Pulmonary artery endothelial cell (primary cell): ENCODE results near the gene KRTAP3-3. TPM values are rescaled to one million over a fixed set of nuclear protein-coding genes. Genes with fewer than 3 reads are reported as not detected.
"Not testable (repeated sequence)": the region's sequence is repeated elsewhere in the genome, so short reads cannot be mapped to it uniquely, and the experiment has no call there.

Source experiments
- DNase-seq: peaks from one replicate; pipeline ENCODE4 v3.0.0-alpha.2; 2011; ENCODE audit warnings: low read depth, low spot score
- total RNA-seq: library from RNA; depleted of rRNA; stranded (reverse); fragments of >200 nt; gene quantifications from 2 replicates; pipeline ENCODE4 v1.2.3, GENCODE V29; 2014

KRTAP3-3 gene
- not detected in 2 replicates for total RNA-seq

DNA sequence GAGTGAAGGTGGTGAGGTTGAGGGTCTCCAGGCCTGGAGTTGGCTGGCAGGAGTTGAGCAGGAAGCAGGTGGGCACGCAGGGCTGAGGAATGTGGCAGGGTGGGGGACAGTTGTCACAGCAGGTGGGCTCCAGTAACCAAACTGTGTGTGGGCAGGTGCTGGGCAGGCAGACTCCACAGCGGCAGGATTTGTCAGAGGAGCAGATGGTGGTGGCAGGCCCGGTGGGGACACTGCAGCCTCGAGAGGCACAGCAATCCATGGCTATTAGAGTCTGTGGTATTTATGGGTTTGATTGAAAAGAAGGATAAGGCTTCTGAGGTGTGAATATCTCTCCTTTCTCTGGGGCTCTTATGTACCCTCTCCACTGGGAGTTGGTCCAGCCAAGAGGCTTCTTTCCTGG lies at the start of gene KRTAP3-3:
KRTAP3-3 (minus strand) TSS at position 326 of the 400 bp plus-strand sequence; CDS start at position 259, 67 bp downstream.
- DNase-seq = no peak

DNA sequence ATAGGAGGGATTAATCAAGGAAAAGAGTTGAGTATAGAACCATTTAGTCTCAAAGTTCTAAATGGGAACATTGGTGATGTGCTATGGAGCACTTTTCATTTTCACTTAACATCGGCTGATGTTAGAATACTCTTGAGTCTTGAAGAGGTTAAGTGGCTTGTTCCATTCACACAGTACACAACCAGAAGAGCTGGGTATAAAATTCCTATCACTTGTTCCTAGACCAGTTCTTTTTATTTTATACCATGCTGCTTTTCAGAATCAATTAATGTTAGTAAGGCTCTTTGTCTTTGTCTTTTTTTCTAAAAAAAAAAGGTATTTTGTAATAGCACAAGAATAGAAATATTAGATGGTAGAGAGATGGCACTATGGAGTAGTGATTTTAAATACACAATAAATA lies 49.0 kb upstream of the KRTAP3-3 start:
- no peak for DNase-seq

DNA sequence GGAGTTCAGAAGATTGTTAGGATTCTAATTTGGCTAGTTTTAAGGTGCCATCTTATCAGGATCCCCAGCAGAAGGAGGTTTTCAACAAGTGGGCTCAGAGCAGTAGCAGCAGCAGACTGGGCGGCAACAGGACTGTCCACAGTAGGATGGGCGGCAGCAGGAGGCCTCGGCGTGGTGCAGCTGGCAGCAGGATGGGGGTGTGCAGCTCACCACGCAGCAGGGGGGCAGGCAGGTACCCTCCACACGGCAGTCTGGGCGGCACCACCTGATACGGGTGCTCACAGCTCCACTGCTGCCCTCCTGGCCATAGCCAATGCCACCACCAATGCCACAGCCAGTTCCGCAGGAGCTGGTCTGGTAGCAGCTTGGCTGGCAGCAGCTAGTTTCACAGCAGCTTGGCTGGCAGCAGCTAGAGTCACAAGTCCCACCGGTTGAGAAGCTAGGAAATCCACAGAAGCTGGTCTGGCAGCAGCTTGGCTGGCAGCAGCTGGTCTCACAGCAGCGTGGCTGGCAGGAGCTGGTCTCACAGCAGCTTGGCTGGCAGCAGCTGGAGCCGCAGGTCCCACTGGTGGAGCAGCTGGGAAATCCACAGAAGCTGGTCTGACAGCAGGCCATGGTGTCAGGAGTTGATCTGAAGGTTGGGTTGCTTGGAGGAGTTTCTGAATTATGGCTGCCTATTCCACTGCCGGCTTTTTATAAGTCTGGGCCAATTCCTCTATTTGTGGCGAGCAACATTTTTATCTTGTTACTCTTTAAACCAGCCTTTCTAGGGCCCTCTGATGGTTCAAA lies 47.0 kb upstream of the KRTAP3-3 start, which contains the start of gene KRTAP1-1:
KRTAP1-1 (minus strand) TSS at position 668 of the 789 bp plus-strand sequence; CDS start at position 615, 53 bp downstream.
- DNase-seq = not testable (repeated sequence)

DNA sequence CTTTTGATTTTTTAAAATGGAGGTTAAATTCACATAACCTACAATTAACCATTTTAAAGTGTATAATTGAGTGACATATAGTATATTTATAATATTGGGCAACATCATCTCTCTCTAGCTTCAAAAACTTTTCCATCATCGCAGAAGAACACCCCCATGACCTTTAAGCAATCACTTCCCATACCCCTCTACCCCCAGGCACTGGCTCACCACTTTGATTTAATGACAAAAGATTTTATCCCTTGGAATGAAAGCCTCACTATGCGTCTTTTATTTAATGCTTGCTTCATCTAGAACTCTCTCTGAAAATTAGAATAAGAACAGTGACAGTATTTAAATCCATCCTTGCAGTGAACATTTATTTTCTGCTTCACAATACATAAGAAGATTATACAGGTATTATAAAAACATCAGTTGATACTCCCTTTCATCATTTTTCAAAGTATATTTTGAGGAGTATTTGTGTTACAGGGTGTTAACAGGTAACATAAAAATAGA lies 43.9 kb upstream of the KRTAP3-3 start:
- DNase-seq = no peak

DNA sequence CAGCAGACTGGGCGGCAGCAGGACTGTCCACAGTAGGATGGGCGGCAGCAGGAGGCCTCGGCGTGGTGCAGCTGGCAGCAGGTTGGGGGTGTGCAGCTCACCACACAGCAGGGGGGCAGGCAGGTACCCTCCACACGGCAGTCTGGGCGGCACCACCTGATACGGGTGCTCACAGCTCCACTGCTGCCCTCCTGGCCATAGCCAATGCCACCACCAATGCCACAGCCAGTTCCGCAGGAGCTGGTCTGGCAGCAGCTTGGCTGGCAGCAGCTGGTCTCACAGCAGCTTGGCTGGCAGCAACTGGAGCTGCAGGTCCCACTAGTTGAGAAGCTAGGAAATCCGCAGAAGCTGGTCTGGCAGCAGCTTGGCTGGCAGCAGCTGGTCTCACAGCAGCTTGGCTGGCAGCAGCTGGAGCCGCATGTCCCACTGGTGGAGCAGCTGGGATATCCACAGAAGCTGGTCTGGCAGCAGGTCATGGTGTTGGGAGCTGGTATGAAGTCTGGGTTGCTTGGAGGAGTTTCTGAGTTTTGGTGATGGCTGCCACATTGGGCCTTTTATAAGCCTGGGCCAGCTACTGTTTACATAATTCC lies 40.5 kb upstream of the KRTAP3-3 start, which contains the start of gene KRTAP1-3:
KRTAP1-3 (minus strand) TSS at position 529 of the 590 bp plus-strand sequence; CDS start at position 476, 53 bp downstream.
- DNase-seq = not testable (repeated sequence)

DNA sequence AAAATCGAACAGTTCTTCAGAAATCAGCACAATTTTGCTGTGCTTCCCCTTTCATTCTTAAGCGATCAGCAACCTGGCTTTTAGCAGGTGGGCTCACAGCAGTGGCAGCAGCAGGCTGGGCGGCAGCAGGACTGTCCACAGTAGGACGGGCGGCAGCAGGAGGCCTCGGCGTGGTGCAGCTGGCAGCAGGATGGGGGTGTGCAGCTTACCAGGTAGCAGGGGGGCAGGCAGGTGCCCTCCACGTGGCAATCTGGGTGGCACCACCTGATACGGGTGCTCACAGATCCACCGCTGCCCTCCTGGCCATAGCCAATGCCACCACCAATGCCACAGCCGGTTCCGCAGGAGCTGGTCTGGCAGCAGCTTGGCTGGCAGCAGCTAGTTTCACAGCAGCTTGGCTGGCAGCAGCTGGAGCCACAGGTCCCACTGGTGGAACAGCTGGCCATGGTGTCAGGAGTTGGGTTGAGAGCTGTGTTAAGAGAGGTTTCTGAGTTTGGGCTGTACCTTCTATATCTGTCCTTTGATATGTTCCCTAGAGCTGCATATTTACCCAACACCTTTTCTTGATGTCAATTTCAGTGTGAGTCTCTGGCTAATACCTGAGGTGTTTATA lies 35.8 kb upstream of the KRTAP3-3 start, which contains the start of gene KRTAP1-4:
KRTAP1-4 (minus strand) TSS at position 563 of the 613 bp plus-strand sequence; CDS start at position 446, 117 bp downstream.
- no peak for DNase-seq

DNA sequence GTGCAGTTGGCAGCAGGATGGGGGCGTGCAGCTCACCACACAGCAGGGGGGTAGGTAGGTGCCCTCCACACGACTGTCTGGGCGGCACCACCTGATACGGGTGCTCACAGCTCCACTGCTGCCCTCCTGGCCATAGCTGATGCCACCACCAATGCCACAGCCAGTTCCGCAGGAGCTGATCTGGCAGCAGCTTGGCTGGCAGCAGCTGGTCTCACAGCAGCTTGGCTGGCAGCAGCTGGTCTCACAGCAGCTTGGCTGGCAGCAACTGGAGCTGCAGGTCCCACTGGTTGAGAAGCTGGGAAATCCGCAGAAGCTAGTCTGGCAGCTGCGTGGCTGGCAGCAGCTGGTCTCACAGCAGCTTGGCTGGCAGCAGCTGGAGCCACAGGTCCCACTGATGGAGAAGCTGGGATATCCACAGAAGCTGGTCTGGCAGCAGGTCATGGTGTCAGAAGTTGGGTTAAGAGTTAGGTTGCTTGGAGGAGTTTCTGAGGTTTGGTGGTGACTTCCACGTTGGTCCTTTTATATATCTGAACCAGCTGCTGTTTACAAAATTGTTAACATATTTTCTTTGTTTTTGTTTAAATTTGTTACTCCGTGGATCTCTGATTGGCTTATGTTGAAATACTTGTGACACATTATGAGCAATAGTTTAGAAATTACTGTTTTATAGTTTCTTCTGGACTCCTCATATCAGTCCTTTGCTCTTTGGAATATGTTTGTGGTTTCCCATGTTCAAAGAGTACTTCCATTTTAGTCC lies 32.9 kb upstream of the KRTAP3-3 start, which contains the start of gene KRTAP1-5:
KRTAP1-5 (minus strand) TSS at position 494 of the 757 bp plus-strand sequence; CDS start at position 441, 53 bp downstream.
- no peak for DNase-seq

DNA sequence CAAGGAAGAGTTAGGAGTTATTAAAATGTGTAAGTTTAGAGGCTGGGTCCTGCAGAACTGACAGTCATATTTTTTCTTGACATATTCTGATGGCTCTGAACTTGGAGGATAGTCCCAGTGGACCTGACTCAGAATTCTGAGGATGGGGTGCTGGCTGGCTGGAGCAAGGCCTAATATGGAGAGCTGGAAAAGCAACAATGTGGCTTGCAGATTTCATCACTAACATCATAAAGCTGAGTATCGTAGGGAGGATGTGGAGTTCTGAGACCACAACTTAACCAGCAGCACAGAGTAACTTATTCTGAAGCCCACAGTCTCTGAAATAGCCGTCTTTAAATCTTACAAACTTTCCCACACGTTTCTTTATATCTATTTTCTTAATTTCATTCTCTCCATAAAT lies 30.7 kb upstream of the KRTAP3-3 start:
- no peak for DNase-seq

DNA sequence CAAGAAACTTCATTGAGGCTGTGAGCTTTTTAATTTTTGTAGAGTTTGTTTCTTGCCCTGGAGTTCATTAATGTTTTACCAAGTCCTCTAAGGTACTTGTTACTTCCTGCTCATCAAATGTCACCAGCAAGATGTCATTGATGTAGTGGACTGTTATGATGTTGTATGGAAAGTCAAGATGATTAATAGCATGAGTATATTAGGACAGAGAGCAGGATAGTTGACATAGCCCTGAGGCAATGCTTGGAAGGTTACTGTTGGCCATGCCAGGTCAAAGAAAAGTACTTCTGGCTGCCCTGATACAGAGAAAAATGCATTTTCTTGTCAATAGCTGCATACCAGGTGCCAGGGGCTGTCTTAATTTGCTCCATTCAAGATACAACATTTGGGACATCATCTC lies 26.4 kb upstream of the KRTAP3-3 start:
- no peak for DNase-seq

DNA sequence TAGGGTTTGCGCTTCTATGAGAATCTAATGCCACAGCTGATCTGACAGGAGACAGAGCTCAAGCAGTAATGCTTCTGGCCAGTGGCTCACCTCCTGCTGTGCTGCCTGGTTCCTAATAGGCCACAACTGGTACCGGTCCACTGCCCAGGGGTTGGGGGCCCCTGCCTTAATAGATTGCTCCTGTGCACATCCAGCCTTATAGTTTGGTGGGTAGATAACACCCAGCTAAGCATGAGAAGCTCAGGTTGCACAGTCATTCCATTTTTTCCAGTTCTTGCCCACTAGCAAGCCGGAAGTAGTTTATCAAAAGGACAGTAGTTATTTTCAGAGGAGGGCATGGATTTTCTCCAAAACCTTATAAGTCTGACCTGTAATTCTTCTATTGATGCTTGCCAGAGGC lies 25.5 kb upstream of the KRTAP3-3 start:
- DNase-seq = no peak

DNA sequence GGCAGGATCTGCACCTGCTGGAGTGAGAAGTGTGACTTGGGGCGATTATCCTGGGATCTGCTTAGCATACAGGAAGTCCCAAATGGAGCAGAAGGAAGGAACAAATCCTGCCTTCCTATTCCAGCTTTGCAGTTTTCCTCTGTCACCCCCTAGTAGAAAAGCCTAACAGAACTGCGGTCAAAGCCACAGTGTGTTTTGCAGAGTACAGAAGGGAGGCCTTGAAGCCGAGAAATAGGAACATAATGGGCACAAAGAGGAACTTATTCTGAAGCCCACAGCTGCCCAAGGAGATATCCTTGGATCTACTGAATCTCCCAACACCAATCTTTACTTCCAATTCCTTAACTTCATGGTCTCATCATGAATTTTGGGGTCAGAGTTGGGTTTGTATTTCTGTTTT lies 24.6 kb upstream of the KRTAP3-3 start:
- DNase-seq = no peak

DNA sequence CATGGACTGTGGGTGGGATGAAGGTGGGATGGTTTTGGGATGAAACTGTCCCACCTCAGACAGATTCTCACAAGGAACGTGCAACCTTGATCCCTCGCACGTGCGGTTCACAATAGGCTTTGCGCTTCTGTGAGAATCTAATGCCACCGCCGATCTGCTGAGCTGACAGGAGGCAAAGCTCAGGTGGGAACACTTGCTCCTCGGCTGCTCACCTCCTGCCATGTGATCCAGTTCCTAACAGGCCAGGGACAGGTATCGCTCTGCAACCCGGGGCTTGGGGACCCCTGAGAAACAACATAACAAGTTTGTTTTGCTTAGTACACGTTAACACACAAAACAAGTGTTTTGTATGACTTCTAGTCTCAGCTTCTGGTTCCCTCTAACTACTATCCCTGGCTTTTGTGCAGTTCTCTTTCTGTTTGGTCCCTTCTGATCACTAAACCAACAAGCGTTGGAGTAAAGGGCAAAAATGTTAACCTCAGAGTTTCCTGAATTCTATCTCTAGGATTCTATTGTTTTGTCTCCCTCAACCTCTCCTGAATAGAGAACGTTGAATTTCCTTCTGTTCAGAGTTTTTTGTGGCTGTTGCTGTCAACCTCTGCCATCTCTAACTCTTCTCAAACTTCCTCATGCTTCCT lies 22.7 kb upstream of the KRTAP3-3 start:
- no peak for DNase-seq

DNA sequence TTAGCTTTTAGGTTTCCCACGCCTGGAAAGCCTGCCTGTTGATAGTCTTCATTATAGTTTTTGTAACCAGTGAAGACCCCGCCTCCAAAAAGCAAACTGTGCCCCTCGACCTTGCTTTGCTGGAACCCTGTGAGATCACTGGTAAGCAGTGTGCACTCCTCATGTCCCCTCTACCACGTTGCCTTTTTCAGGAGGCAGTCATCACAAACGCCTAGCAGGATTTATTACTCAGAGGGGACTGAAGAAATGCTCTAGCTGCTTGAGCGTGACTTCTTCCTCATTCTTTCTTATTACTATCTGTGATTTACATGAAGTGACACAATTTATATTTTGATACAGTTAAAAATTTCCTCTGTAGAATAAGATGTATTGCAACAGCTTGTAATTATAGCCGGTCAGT lies 21.5 kb upstream of the KRTAP3-3 start:
- no peak for DNase-seq

DNA sequence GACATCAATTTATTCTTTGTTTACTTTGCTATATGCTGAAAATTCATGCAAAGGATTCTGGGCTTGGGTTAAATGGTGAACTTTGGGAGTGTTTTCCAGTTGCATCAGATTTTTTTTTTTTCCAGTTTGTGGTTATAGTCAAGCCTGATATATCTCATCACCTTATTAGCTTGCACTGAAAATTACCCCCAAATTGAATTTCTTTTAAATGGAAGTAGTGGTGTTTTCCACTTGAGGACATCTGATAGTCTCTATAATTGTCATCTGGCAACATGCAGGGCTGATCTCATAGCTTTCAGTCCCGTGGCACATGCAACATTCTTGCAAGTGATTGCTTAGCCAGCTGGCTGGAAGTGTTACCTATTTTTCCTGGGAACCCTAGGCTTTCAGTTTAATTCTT lies 19.6 kb upstream of the KRTAP3-3 start:
- DNase-seq = no peak

DNA sequence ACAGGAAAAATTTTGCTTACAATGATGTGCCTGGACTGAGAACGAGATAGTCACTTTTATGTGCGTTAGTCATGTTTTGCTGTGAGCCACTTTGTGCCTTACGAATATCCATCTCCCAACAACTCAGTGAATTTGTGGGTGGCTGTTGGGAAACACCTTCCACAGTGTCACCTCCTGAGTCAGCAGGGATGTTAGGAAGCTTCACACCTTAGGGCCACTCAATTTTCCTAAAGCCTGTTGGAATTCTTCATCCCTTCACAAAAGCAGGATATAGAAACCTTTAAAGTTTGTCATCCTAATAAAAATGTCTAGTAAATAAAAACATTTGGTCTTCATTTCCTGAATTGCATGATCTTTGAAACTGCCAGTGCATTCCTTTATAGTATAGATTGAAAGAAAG lies 19.2 kb upstream of the KRTAP3-3 start:
- DNase-seq = no peak

DNA sequence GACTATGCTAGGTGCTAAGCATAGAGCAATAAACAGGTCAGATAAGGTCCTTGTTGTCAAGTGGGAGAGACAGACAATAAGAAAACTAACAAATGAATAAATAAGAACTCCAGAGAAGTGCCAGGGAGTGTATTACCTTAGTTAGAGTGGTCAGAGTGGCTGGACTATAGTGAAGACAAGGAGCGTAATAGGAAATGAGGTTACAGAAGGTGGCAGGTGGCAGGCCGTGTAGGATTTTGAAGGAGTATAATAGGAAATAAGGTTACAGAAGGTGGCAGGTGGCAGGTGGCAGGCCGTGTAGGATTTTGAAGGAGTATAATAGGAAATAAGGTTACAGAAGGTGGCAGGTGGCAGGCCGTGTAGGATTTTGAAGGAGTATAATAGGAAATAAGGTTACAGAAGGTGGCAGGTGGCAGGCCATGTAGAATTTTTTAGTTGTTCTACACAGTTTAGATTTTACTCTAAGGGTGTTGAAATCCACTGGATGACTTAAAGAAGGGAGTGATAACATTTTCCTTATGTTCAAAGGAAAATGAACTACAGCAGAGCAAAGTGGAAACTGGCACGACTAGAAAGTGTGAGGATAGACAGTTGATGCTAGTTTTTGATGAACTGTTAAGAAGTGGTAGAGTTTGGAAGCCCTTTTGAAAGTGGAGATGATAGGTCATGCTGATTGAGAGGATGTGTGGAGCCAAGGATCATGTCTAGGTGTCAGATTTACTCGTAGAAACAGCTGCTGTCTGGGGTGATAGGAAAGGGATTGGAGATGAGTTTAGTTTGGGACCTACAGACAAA lies 18.6 kb upstream of the KRTAP3-3 start:
- no peak for DNase-seq

DNA sequence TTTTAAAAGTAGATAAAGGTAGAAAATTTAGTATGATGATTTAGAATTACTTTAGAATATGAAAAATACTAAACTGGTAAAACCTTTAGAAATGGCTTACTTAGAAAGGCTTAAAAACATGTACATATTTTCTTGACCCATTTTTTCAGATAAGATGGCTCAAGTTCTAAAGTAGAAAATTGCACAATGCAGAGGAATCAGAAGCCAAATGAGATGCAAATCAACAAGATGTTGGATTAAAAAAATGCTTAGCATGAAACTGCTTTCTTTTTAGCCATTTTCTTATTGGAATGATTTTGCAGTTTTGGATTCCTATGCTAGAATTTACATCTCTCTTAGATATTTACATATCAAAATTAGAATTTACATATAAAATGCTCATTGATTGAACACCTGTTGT lies 16.5 kb upstream of the KRTAP3-3 start:
- DNase-seq = no peak

DNA sequence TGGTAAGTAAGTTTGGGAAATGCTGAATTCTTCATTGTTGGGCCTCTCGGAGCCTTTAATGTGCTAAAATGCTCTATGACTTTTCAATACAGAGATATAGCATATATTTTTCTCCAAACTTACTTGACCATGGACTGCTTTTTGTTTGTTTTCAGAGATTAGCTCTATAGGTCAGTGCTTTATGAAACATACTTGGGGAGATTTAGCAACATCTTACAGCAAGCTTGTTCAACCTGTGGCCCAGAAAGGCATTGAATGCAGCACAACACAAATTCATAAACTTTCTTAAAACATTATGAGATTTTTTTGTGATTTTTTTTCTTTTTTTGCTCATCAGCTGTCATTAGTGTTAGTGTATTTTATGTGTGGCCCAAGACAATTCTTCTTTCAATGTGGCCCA lies 16.0 kb upstream of the KRTAP3-3 start:
- no peak for DNase-seq

DNA sequence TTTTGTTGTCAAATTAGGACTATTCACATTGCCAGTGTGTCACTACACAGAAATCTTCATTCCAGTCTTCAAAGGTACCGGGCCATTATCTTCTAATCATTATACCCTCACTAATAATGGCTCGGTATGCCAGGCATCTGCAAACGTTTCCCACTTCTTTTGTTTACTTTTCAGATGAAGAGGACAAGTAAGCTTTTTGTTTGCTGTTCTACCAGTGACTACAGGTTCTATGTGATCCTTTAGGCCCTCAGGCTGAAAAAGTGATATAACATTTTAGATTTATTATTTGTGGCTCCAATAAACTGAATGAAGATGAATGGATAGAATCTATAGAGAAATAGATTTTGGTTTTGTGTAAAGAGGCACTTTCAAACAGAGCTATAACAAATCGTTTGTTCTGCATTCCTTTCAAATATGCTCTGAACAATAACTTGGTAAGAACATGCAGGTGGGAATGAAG lies 15.4 kb upstream of the KRTAP3-3 start:
- DNase-seq = no peak

DNA sequence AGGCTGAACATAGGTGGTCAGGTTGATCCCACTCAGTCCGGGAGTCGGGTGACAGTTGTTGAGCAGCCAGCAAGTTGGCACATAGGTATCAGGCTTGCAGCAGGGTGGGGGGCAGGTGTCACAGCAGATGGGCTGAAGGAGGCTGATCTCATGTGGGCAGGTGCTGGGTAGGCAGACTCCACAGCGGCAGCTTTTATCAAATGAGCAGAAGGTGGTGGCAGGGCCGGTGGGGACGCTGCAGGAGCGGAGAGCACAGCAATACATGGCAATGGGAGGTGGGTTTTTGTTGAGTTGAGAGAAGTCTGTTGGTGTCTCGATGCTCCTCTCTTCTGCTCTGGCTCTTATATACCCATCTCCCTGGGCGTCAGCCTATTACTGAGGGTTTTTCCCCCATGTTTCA lies 14.8 kb upstream of the KRTAP3-3 start, which contains the start of gene KRTAP3-1:
KRTAP3-1 (minus strand) TSS at position 318 of the 400 bp plus-strand sequence; CDS start at position 264, 54 bp downstream.
- no peak for DNase-seq
